ENCODE results near the gene FAM209B. TPM values are rescaled to one million over a fixed set of nuclear protein-coding genes. Genes with fewer than 3 reads are reported as not detected.

Gene FAM209B
- total RNA-seq, 1 experiment from 2014 or later: 0.92 TPM

- Histone ChIP-seq H2AFZ (ENCODE audit: low read length) (no peak overlapping the region), H3K9ac (ENCODE audit: extremely low read depth, insufficient read length, low read length) (no peak overlapping the region), H3K9me3 (ENCODE audit: control insufficient read depth, low read depth, low read length) (no peaks in the 10 kb centered on the region), H2BK12ac (ENCODE audit: insufficient read length, low read depth, low read length) (no peak overlapping the region), H2BK15ac (ENCODE audit: low read depth, low read length) (no peak overlapping the region), H3K18ac (ENCODE audit: insufficient read length, low read depth, low read length) (no peak overlapping the region), H2BK5ac (ENCODE audit: insufficient read length, low read length) (no peak overlapping the region), H3K4me1 (ENCODE audit: insufficient read depth, low read length) (no peaks in the 10 kb centered on the region), H3K79me1 (ENCODE audit: insufficient read depth, low read depth, low read length, poor library complexity, severe bottlenecking) (no peaks in the 10 kb centered on the region), H3T11ph (ENCODE audit: low read length) (no peak overlapping the region), H3K79me2 (ENCODE audit: insufficient read depth, low read length) (no peaks in the 10 kb centered on the region), H2AK5ac (ENCODE audit: insufficient read length, low read length) (no peak overlapping the region), H3K4me2 (ENCODE audit: insufficient read depth, insufficient read length, low read length) (no peak overlapping the region), H2BK20ac (ENCODE audit: low read depth, low read length, poor library complexity, severe bottlenecking) (no peak overlapping the region), H3K4ac (ENCODE audit: low read depth, low read length) (no peak overlapping the region), H3K14ac (ENCODE audit: insufficient read depth, low read length) (no peak overlapping the region), H4K8ac (replicated peaks; ENCODE audit: insufficient read length, low read depth, low read length) (no peak overlapping the region), H4K91ac (ENCODE audit: insufficient read length, low read depth, low read length) (no peak overlapping the region), H3K56ac (ENCODE audit: insufficient read length, low read depth, low read length) (no peak overlapping the region), H3K27me3 (ENCODE audit: insufficient read depth, low read length) (no peaks in the 10 kb centered on the region), H4K5ac (ENCODE audit: insufficient read length, low read depth, low read length) (no peak overlapping the region), H4K20me1 (ENCODE audit: control insufficient read depth, insufficient read depth, insufficient read length) (no peaks in the 10 kb centered on the region), H3K23me2 (ENCODE audit: insufficient read length, low read depth, low read length, poor library complexity, severe bottlenecking) (no peaks in the 10 kb centered on the region), H2BK120ac (ENCODE audit: low read depth, low read length, poor library complexity, severe bottlenecking) (no peak overlapping the region), H3K27ac (ENCODE audit: insufficient read length, low read depth, low read length) (no peak overlapping the region), H3K23ac (ENCODE audit: insufficient read length, low read depth, low read length) (no peak overlapping the region)
- WGBS (ENCODE audit: extremely low coverage, insufficient read length, low lambda C conversion rate): no CpG with 5 or more reads among the region's 4 CpGs
- peaks cover 0 to 3% of the 10 kb centered on the region in 2 experiments; a peak in 2 of 5 replicates for H3K9me3 Mint-ChIP-seq
- H3K27me3 Mint-ChIP-seq (ENCODE audit: low read depth): peaks cover 2% of the 10 kb centered on the region; the same call in 1 of the 2 replicates
- DNase-seq: no peak
- H3K4me3 Mint-ChIP-seq: no peak overlapping the region
- TF ChIP-seq, protein P1, sequence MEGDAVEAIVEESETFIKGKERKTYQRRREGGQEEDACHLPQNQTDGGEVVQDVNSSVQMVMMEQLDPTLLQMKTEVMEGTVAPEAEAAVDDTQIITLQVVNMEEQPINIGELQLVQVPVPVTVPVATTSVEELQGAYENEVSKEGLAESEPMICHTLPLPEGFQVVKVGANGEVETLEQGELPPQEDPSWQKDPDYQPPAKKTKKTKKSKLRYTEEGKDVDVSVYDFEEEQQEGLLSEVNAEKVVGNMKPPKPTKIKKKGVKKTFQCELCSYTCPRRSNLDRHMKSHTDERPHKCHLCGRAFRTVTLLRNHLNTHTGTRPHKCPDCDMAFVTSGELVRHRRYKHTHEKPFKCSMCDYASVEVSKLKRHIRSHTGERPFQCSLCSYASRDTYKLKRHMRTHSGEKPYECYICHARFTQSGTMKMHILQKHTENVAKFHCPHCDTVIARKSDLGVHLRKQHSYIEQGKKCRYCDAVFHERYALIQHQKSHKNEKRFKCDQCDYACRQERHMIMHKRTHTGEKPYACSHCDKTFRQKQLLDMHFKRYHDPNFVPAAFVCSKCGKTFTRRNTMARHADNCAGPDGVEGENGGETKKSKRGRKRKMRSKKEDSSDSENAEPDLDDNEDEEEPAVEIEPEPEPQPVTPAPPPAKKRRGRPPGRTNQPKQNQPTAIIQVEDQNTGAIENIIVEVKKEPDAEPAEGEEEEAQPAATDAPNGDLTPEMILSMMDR (conservative IDR thresholded peaks at IDR 0.05): no peak
- peaks cover 8% of the 10 kb centered on the region in 2 experiments; a peak in 3 of 4 replicates for H3K4me1 Mint-ChIP-seq
- H3K27ac Mint-ChIP-seq: no peak overlapping the region; a peak in 1 of 7 replicates
- H3K36me3 Mint-ChIP-seq (ENCODE audit: insufficient read depth in 1 of 3, low read depth in 3 of 3): no peaks in the 10 kb centered on the region
Observed at GRCh38 chr20:56572172-56572571, 39.1 kb downstream of the FAM209B start.
